ENCODE results near the gene FAM117A.
"Not testable (repeated sequence)": the region's sequence is repeated elsewhere in the genome, so short reads cannot be mapped to it uniquely, and the experiment has no call there.

DNA sequence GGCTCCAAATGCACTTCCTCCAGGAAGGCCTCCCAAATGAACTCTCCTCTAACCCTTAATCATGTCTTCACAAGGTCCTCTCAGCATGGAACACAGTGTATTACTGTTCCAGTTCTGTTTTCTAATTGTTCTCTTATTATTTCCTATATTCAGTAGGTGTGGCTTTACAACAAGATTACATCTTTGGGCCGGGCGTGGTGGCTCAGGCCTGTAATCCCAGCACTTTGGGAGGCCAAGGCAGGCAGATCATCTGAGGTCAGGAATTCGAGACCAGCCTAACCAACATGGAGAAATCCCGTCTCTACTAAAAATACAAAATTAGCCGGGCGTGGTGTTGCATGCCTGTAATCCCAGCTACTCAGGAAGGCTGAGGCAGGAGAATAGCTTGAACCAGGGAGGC is 90.3 kb downstream of the FAM117A start:
- TF ChIP-seq, protein P1, sequence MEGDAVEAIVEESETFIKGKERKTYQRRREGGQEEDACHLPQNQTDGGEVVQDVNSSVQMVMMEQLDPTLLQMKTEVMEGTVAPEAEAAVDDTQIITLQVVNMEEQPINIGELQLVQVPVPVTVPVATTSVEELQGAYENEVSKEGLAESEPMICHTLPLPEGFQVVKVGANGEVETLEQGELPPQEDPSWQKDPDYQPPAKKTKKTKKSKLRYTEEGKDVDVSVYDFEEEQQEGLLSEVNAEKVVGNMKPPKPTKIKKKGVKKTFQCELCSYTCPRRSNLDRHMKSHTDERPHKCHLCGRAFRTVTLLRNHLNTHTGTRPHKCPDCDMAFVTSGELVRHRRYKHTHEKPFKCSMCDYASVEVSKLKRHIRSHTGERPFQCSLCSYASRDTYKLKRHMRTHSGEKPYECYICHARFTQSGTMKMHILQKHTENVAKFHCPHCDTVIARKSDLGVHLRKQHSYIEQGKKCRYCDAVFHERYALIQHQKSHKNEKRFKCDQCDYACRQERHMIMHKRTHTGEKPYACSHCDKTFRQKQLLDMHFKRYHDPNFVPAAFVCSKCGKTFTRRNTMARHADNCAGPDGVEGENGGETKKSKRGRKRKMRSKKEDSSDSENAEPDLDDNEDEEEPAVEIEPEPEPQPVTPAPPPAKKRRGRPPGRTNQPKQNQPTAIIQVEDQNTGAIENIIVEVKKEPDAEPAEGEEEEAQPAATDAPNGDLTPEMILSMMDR (IDR thresholded peaks at IDR 0.05; ENCODE audit: borderline replicate concordance, extremely low read depth, low read length, poor library complexity, severe bottlenecking) = not testable (repeated sequence)
- TF ChIP-seq EZH2 (IDR thresholded peaks at IDR 0.05; ENCODE audit: borderline replicate concordance, low read depth, low read length, severe bottlenecking) = not testable (repeated sequence)
